ENCODE data around the gene MYH11.

MYH11 gene

DNA sequence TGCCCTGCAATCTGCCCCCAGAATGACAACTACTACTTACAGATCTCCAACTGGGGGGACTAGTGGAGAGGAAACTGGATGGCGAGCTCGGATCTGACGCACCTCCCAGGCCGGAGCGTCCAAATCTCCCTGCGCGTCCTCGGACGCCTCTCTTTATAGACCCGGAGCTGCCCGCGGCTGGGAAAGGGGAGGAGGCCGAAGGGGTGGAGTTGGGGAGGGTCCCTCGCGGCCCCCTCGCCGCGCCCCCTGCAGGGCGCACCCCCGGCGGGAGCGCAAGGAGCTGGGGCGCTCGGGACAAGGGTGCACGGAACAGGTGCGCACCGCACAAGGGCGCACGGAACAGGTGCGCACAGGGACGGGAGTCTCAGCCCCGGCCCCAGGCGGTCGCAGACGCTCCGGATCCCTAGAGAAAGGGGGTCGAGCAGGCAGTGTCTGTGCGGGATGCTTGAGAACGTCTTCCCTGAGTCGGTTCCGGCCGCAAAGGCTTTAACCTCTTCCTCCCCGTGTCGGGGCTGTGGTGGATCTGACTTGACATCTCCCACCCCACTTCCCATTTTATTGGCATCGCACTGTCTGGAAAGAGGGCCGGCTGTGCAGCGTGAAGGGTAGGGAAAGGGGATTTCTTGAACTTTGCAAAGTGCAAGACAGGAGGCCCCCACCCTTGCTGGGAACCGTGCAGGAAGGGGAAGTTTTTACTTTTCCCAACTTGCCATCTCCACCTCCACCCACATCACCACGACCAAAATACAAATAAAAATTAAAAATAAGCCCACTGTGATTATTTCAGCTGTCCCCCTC, at the start of gene MYH11:
TSS of gene MYH11 (minus strand) at position 128 of the 798 bp plus-strand sequence. CDS start 18,776 bp downstream, outside the sequence.
- Mint-ChIP-seq H3K27ac (no peak within 1 kb of the TSS), H3K27me3 (peaks cover 19% of the 10 kb centered on the region), H3K4me3 (peak within 1 kb of the TSS; percentile 69)

GRCh38 chr16:15906439-15906838, 49.6 kb upstream of the MYH11 start:
- H3K4me3 Mint-ChIP-seq: no peak overlapping the region
- no peaks in the 10 kb centered on the region for H3K9me3 Mint-ChIP-seq
- H3K4me1 Mint-ChIP-seq: peaks cover 5% of the 10 kb centered on the region
- H3K27me3 Mint-ChIP-seq: no peaks in the 10 kb centered on the region
- peaks cover 2% of the 10 kb centered on the region for H3K36me3 Mint-ChIP-seq
- H3K27ac Mint-ChIP-seq: no peak overlapping the region

More for the DNA sequence above, at the start of gene MYH11:
- no peaks in the 10 kb centered on the region for H3K36me3 Mint-ChIP-seq
- H3K9me3 Mint-ChIP-seq: no peaks in the 10 kb centered on the region
- peaks cover 8% of the 10 kb centered on the region for H3K4me1 Mint-ChIP-seq

- H3K9me3 Mint-ChIP-seq: no peaks in the 10 kb centered on the region
- H3K4me1 Mint-ChIP-seq: no peaks in the 10 kb centered on the region
- no peak overlapping the region for H3K27ac Mint-ChIP-seq
- no peak overlapping the region for H3K4me3 Mint-ChIP-seq
- no peaks in the 10 kb centered on the region for H3K36me3 Mint-ChIP-seq
- no peaks in the 10 kb centered on the region for H3K27me3 Mint-ChIP-seq
Measured at GRCh38 chr16:15903960-15904359, 47.1 kb upstream of the MYH11 start.

DNA sequence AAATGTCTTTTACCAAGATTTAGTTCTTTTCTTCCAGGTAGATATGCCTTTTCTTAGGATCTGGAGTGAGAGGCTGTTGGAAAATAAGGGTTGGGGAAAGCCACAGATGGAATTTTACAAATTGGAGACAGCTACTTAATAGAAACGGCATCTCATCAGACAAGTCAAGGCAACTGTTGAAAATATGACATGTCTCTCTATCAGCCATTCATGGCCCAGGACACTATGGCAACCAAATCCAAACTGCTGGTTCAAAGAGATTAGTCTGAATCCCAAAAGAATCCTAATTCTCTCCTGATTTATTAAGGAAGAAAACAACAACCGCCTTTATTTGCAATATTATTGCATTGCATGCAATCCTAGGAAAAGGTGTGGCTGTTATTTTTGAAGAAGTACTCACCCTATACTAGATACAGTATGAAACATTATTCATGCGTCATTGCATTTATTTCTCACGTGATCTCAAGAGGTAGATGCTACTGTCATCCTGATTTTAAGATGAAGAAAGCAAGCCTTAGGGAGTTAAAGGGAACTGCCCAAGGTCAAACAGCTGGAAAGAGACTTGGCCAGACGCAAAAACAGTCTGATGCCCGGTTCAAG, 44.2 kb upstream of the MYH11 start:
- Mint-ChIP-seq H3K27me3 (no peaks in the 10 kb centered on the region), H3K4me1 (no peaks in the 10 kb centered on the region), H3K4me3 (no peak overlapping the region), H3K36me3 (no peaks in the 10 kb centered on the region), H3K9me3 (no peaks in the 10 kb centered on the region), H3K27ac (no peak overlapping the region)

DNA sequence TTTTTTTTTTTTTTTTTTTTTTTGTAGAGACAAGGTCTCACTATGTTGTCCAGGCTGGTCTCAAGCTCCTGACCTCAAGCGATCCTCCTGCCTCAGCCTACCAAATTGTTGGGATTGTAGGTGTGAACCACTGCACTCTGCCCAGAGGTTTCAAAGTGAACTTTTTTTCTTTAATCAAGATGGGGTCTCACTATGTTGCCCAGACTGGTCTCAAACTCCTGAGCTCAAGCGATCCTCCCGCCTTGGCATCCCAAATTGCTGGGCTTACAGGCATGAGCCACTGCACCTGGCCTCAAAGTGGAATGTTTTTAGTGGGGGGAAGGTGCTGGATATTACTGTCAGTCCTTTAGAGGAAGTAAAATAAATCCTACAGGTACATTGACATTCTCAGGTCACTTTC, 43.5 kb upstream of the MYH11 start:
- Mint-ChIP-seq H3K4me3 (no peak overlapping the region), H3K36me3 (no peaks in the 10 kb centered on the region), H3K27me3 (no peaks in the 10 kb centered on the region), H3K27ac (no peak overlapping the region), H3K4me1 (no peaks in the 10 kb centered on the region), H3K9me3 (no peaks in the 10 kb centered on the region)

DNA sequence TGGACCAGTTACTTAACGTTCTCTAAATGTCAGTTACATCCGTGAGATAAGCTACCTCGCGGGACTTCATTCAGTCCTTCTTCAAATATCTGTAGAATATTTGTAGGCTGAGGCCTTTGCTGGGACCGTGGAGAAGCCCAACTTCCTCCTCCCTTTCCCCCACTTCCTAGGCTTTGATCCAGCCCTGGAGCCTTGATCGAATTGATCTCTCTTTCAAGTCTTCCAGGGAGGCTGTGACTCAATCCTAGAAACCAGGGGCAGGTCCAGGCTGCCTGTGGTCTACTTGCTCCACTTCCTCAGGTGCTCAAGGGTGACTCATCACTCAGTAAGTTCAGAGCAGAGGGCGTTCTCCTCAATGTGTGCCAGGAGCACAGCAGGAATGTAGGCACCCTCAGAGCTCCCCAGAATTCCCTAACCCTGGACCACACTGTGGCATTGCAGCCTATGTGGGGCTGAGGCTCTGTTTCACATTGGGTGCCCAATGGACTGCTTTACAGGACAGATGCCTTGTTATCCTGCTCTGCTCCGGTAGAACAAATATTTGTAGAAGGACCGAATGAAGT, 42.8 kb upstream of the MYH11 start:
- H3K9me3 Mint-ChIP-seq: no peaks in the 10 kb centered on the region
- H3K4me1 Mint-ChIP-seq: no peaks in the 10 kb centered on the region
- H3K27ac Mint-ChIP-seq: no peak overlapping the region
- no peaks in the 10 kb centered on the region for H3K36me3 Mint-ChIP-seq
- H3K4me3 Mint-ChIP-seq: no peak overlapping the region
- H3K27me3 Mint-ChIP-seq: no peaks in the 10 kb centered on the region

DNA sequence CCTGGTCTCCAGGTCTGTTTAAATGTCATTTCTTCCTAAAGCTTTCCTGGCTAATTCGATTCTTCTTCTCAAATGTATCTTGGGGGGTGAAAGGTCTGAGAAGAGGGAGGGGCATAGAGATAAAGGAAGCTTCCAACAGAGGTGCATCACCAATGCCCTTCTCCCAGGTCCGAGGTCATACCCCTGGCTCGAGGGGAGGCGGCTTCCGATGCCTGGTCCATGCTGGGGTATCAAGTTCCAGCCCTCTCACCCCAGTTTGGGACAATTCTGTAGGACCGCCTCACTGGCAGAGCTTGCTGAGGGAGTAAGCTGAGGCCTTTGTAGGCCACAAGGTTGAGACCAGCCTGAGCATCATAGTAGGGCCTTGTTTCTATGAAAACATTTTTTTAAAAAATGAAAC, 41.8 kb upstream of the MYH11 start:
- no peaks in the 10 kb centered on the region for H3K9me3 Mint-ChIP-seq
- no peaks in the 10 kb centered on the region for H3K4me1 Mint-ChIP-seq
- H3K4me3 Mint-ChIP-seq: no peak overlapping the region
- H3K27ac Mint-ChIP-seq: no peak overlapping the region
- no peaks in the 10 kb centered on the region for H3K36me3 Mint-ChIP-seq
- H3K27me3 Mint-ChIP-seq: no peaks in the 10 kb centered on the region

- Mint-ChIP-seq H3K9me3 (no peaks in the 10 kb centered on the region), H3K36me3 (no peaks in the 10 kb centered on the region), H3K27ac (no peak overlapping the region), H3K4me1 (no peaks in the 10 kb centered on the region), H3K4me3 (no peak overlapping the region), H3K27me3 (no peaks in the 10 kb centered on the region)
Measured at GRCh38 chr16:15897834-15898254, 41.0 kb upstream of the MYH11 start.

DNA sequence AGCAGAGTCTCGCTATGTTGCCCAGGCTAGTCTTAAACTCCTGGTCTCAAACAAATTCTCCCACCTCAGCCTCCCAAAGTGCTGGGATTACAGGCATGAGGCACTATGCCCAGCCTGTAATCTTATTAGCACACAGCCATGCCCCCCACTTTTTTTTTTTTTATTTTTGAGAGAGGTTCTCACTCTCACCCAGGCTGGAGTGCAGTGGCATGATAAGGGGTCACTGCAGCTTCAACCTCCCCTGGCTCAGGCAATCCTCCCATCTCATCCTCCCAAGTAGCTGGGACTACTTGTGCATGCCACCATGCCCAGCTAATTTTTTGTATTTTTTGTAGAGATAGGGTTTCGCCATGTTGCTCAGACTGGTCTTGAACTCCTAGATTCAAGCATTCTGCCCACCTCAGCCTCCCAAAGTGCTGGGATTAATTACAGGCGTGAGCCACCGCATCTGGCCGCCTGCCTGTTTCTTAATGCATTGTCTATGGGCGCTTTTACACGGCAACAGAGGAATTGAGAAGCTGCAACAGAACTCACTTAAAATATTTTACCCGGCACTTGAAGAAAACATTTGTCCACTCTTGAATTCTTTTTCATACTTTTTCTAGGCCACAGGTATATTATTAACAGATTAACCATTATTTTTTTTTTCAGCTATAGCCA, 40.4 kb upstream of the MYH11 start:
- Mint-ChIP-seq H3K36me3 (no peaks in the 10 kb centered on the region), H3K9me3 (no peaks in the 10 kb centered on the region), H3K4me1 (no peaks in the 10 kb centered on the region), H3K27me3 (no peaks in the 10 kb centered on the region), H3K27ac (no peak overlapping the region), H3K4me3 (no peak overlapping the region)

DNA sequence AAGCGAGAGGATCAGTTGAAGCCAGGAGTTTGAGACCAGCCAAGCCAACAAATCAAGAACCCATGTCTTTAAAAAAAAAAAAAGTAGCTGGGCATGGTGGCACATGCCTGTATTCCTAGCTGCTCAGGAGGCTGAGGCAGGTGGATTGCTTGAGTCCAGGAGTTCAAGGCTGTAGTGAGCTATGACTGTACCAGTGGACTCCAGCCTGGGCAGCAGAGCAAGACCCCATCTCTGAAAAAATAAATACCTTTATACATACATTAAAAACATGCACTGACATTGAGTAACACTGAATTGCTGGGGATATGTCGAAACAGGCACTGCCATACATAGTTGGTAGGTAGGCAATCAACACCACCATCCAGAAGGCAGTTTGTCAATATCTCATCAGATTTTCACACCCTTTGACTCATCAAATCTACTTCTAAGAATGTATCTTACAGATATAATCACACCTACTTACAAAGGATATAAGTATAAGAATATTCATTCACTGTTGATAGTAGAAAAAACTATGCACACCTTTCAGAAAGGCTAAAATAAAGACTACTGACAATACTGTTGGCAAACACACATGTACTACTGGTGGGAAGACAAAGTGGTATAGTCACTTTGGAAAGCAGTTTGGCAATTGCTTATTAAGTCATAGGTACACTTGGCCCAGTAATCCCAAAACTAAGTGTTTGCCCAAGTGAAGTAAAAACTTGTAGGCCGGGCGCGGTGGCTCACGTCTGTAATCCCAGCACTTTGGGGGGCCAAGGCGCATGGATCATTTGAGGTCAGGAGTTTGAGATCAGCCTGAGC, 37.9 kb upstream of the MYH11 start:
- Mint-ChIP-seq H3K27me3 (no peaks in the 10 kb centered on the region), H3K9me3 (no peaks in the 10 kb centered on the region), H3K4me1 (no peaks in the 10 kb centered on the region), H3K36me3 (no peaks in the 10 kb centered on the region), H3K27ac (no peak overlapping the region), H3K4me3 (no peak overlapping the region)

DNA sequence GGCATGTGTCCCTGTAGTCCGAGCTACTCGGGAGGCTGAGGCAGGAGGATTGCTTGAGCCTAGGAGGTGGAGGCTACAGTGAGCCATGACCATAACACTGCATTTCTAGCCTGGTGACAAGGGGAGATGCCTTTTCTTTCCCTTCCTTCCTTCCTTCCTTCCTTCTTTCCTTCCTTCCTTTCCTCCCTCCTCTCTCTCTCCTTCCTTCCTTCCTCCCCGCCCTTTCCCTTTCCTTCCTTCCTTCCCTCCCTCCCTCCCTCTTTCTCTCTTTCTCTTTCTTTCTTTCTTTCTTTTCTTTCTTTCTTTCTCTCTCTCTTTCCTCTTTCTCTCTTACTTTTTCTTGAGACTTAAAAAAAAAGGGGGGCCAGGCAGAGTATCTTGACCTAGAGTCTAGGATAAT, 34.7 kb upstream of the MYH11 start:
- Mint-ChIP-seq H3K4me3 (no peak overlapping the region), H3K36me3 (peaks cover 2% of the 10 kb centered on the region), H3K27me3 (no peaks in the 10 kb centered on the region), H3K27ac (no peak overlapping the region), H3K9me3 (no peaks in the 10 kb centered on the region), H3K4me1 (peaks cover 21% of the 10 kb centered on the region)

DNA sequence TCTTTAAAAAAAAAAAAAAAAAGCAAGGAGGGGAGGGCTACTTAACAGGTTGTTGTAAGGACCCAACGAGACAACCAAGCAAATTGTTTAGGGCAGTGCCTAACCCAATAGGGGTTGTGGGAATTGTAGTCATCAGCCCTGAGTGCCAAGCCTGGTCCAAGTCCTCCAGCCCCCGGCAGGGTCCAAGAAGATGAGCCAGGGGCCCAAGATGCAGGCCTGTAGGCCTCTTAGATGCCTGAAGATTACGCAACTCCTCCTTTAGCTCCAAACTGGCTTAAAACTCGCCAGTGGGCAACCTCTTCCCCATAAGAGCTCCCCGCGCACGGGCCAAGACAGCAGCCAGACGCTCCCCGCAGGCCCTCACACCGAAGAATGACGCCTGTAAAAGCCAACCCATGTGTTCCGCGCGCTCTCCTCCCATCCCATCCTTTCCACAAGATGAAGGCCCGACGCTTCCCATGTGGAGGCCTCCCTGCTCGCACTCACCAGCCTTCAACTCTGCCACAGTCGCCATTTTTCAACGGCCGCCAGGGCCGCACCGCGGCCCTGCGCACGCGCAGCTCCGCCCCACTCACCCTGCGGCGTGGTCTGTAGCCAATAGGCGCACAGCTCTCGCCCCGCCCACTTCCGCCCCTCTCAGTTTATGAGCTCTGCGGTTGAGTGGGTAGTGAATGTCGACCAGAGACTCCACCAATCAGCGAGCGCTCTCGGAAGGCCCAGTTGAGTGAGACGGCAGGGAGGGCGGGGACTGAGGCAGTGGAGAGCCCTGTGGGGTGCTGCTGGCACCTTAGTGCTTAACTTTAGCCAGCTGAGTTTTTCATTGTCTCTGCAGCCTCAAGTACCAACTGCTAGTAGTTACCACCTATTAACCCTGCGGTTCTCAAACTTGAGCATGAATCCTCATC, 31.5 kb upstream of the MYH11 start, which contains the start of gene CEP20:
TSS of gene CEP20 (minus strand) at position 532 of the 905 bp plus-strand sequence. CDS start at position 514, 18 bp downstream.
- H3K36me3 Mint-ChIP-seq: peaks cover 3% of the 10 kb centered on the region
- H3K27me3 Mint-ChIP-seq: no peaks in the 10 kb centered on the region
- peak within 1 kb of the TSS; percentile 100 for H3K4me3 Mint-ChIP-seq
- no peaks in the 10 kb centered on the region for H3K9me3 Mint-ChIP-seq
- peak within 1 kb of the TSS; percentile 100 for H3K27ac Mint-ChIP-seq
- peaks cover 39% of the 10 kb centered on the region for H3K4me1 Mint-ChIP-seq

GRCh38 chr16:15887283-15887682, 30.5 kb upstream of the MYH11 start:
- Mint-ChIP-seq H3K27me3 (no peaks in the 10 kb centered on the region), H3K9me3 (no peaks in the 10 kb centered on the region)

GRCh38 chr16:15886078-15886477, 29.2 kb upstream of the MYH11 start:
- Mint-ChIP-seq H3K4me3 (peak overlapping the region; percentile 37), H3K4me1 (peaks cover 39% of the 10 kb centered on the region), H3K27ac (peak overlapping the region; percentile 5), H3K27me3 (no peaks in the 10 kb centered on the region), H3K36me3 (peaks cover 4% of the 10 kb centered on the region), H3K9me3 (no peaks in the 10 kb centered on the region)

More at GRCh38 chr16:15887283-15887682, 30.5 kb upstream of the MYH11 start:
- Mint-ChIP-seq H3K4me1 (peaks cover 39% of the 10 kb centered on the region), H3K4me3 (peak overlapping the region; percentile 100), H3K36me3 (peaks cover 4% of the 10 kb centered on the region), H3K27ac (peak overlapping the region; percentile 65)

Measured in activated naive CD4-positive, alpha-beta T cell treated with anti-CD3 and anti-CD28 coated beads, Interleukin-2, amount 50 U/mL, for 24 hours (primary cell).